Right lung (tissue), 5 donors: ENCODE results near the gene KEAP1. TPM values are rescaled to one million over a fixed set of nuclear protein-coding genes. Genes with fewer than 3 reads are reported as not detected.
"Not testable (repeated sequence)": the region's sequence is repeated elsewhere in the genome, so short reads cannot be mapped to it uniquely, and the experiment has no call there.

Experiments used
- DNase-seq, 2 donors: peaks; one replicate each; pipeline ENCODE4 v3.0.0-alpha.2; 2013
- polyA plus RNA-seq, 5 donors: library from polyadenylated mRNA; unstranded; fragments of 120-200 nt; gene quantifications; one replicate each; pipeline versions ENCODE4 v1.2.1 to v1.2.3, GENCODE V29; 2013; ENCODE audit warnings: inconsistent platforms in 1 of 5, low replicate concordance in 1 of 5; ENCODE audit not compliant: insufficient read length in 5 of 5, insufficient read depth in 1 of 5

The KEAP1 gene
- polyA plus RNA-seq, 5 donors = 66.3 to 78.0 (median 76.7) TPM

DNA sequence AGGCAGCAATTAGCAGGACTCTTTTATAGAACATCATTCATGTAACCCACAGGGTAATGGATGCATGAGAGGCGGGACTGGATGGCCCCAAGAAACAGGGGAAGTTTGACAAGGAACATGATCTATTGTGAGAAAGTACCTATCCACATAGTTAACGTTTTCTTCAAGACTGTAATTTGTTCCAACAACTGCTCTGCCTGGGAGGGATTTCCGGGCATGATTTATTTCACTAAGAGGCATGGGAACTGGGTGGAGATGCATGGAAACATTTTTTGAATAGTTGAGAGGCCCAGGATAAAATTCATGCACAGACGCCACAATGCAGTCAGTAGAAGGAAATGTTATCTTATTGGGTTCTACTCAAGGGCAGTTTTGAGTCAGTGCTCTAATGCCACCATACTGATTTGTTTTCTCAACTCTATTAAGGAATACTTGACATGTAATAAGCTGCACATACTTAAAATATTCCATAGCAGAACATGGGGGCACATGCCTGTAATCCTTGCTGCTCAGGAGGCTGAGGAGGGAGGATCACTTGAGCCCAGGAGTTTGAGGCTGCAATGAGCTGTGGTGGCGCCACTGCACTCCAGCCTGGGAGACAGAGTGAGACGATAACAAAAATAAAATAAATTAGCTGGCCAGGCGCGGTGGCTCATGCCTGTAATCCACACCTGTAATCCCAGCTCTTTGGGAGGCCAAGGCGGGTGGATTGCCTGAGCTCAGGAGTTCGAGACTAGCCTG is 30.7 kb upstream of the KEAP1 start:
- DNase-seq = no peak

DNA sequence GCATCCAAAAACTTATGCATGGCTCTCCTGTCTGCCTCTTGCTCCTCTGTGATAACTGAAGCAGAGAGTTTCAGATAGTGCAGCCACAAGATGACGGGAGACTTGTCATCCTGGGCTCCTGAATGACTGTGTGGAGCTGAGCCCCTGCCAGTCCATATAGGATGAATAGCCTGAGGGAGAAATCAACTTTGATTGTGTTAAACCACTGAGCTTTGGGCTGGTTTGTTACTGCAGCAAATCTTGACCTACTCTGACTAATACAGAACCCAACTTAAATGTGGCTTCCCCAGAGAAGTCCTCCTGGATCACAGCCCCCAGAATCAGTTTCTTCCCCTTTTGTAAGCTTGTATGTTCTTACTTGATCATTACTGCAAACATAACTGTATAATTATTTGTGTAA is 29.3 kb upstream of the KEAP1 start:
- no peak for DNase-seq

DNA sequence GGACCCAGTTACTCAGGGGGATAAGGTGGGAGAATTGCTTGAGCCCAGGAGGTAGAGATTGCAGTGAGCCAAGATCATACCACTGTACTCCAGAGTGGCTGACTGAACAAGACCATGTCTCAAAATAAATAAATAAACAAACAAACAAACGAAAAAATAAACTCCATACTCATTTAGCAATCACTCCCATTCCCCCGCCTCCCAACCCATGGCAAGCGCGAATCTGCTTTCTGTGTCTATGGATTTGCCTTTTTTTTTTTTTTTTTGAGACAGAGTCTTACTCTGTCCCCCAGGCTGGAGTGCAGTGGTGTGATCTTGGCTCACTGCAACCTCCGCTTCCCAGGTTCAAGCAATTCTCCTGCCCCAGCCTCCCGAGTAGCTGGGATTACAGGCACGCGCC is 23.7 kb upstream of the KEAP1 start:
- DNase-seq = not testable (repeated sequence)

DNA sequence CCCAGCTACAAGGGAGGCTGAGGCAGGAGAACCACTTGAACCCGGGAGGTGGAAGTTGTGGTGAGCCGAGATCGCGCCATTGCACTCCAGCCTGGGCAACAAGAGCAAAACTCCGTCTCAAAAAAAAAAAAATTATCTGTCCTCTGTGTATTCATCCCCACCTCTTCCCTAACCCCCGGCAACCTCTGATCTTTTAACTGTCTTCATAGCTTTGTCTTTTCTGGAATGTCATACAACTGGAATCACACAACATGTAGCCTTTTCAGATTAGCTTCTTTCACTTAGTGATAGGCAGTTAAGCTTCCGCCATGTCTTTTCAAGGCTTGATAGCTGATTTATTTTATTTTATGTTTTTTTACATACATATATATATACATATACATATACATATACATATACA is 22.5 kb upstream of the KEAP1 start:
- DNase-seq = no peak

DNA sequence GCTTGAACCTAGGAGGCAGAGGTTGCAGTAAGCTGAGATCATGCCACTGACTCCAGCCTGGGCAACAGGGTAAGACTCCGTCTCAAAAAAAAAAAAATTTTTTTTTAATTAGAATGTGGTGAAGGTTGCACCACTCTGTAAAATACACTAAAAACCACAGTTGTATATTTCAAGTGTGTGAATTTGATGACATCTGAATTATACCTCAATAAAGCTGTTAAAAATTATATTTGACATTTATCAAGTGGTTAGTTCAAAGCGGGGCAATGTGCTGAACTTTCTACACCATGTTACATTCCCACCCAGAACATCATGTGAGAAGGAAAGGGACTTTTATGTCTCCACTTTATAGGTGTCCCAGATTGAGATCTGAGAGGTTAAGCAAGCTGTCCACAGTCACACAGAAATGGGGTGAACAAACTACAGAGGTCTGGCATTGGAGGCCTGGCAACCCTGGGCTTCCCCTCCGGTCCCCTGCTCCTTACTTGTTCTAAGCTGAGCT is 20.0 kb upstream of the KEAP1 start:
- no peak for DNase-seq

DNA sequence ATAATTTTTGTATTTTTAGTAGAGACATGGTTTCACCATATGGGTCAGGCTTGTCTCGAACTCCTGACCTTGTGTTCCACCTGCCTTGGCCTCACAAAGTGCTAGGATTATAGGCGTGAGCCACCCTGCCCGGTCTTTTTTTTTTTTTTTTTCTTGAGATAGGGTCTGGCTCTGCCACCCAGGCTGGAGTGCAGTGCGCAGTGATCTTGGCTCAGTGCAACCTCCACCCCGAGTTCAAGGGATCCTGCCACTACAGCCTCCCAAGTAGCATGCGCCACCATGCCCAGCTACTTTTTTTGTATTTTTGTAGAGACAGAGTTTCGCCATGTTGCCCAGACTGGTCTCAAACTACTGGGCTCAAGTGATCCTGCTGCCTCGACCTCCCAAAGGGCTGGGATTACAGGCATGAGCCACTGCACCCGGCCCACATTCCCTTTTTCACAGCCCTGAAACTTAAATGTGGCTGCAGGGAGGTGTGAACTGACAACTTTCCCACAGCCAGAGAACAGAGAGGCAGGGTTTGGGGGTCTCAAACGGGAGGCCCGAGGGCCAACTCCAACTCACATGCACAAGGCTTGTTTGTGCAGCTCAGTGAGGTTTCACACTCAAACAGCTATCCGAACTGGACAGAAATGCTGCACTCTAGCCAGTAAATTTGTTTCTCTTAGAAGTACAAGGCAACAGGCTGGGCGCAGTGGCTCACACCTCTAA is 18.5 kb upstream of the KEAP1 start:
- DNase-seq = no peak

DNA sequence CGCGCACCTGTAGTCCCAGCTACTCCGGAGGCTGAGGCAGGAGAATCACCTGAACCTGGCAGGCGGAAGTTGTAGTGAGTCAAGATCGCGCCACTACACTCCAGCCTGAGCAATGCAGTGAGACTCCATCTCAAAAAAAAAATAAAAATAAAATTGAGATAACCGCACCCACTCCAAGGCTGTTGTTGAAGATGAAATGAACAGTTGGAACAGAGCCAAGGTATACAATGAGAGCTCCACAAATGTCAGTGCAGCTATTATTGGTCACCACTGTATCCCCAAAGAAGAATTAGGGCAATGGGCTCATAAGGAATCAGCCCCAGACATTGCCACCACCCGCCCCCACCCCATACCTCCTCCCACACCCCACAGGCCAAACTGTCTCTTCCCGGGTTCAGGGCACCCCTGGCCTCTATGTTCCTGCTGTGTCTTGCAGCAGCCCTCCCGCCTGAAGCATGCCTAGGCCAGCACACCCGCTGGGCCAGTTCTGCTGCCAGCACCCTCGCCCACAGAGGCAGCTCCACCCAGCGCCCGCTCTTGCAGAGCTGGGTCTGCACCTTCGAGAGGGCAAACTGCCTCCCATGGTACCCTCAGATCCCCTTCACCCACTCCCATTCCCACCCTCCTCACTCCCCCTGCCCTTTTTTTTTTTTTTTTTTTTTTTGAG is 17.6 kb upstream of the KEAP1 start:
- DNase-seq = no peak

DNA sequence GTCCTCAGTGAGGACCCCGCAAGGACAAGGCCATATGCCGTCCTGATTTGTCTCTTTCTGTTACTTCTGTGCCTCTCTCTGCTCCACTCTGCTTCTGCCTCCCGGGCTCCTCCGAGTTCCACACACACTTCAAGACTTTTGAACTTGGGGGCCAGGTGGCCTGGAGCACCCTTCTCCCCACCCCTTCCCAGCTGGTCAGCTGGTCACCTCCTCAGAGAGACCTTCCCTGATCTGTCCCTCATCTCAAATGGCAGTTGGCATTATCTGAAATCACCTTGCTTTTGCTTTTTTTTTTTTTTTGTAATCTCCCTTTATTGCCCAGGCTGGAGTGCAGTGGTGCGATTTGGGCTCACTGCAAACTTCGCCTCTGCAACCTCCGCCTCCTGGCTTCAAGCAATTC is 16.3 kb upstream of the KEAP1 start:
- DNase-seq = no peak

DNA sequence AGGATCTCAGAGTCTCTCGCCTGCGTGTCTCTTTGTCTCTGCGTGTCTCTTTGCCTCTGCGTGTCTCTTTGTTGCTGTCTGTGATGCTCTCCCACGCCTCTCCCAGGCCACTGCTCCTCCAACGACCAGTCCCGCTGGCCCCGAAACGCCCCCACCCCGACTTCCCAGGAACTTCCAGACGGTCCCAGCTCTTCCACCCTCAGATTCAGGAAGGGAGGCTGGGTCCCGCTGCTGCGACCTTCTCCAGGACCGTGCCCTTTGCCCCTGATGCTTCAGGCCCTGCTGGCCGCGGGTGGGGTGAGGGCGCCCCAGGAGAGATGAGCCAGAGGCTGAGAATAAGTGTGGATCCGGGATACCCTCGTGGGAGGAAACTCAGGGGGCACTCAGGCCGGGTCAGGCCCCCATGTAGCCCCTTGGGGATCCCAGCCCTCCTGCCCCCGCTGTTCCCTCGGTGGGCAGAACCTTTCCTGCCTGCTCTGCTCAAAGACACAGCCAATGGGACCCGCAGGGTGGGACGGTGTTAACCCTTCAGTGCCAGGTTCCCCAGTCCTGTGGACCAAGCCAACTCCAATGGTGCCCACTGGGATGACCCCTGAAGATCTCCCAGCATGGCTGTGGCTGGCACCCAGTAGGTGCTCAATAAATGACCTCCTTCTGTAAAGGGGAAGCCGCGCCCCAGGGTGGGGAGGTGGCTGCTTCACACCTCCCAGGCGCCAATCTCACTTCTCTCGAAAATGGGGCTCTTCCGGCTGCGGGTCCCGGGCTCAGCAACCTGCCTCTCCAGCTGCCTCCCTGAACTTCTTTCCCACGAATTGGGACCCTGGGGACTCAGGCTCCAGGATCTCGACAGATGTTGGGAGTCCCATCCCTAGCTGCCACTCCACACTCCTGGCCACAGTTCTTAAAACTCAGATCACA is 15.5 kb upstream of the KEAP1 start:
- no peak for DNase-seq

DNA sequence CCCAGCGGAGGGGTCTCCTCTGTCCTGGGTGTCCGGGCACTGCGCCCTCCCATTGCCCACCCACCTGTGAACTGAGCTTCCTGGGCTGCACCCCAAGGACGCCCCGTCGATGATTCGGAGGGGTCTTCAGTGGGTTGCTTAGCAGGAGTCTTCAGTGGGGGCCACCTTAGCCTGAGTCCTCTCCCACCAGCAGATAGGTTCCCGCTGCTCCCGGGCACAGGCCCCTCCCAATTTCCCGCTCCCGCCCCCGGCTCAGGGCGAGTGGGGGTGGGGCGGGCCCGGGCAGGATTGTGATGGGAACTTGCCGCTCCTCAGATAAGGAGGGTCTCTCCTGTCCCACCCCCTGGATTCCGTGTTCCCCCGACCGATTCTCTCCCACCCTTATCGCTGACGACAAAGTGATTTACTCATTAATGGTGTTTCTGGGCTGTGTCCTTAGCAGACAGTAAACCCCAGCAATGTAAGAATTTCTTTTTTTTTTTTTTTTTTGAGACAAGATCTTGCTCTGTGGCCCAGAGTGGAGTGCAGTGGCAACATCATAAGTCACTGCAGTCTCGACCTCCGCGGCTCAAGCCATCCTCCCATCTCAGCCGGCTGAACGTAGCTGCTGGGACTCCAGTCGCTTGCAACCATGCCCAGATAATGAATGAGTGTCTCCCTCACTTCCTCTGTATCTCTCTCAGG is 14.7 kb upstream of the KEAP1 start:
- DNase-seq = no peak

DNA sequence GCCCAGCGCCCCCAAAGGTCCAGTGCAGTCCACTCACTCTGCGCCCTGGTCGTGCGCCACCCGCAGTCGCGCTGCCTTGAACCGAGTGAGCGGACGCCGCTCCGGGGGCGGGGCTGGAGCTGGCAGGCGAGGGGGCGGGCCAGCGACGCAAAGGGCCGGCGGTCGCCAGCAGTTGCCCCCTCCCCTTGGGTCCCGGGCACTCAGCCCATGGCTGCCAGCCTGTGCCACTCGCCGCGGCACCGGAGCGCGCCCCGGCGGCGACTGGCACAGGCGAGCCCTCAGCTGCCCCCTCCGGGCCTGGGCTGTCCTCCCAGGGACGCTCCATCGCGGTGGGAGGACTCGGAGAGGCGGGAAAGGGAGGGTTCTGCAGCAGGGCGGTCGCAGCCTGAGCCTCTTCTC is 14.2 kb upstream of the KEAP1 start, which contains the start of gene S1PR5:
TSS of gene S1PR5 (minus strand) at position 87 of the 399 bp plus-strand sequence. CDS start 2,436 bp downstream, outside the sequence.
- DNase-seq = no peak

DNA sequence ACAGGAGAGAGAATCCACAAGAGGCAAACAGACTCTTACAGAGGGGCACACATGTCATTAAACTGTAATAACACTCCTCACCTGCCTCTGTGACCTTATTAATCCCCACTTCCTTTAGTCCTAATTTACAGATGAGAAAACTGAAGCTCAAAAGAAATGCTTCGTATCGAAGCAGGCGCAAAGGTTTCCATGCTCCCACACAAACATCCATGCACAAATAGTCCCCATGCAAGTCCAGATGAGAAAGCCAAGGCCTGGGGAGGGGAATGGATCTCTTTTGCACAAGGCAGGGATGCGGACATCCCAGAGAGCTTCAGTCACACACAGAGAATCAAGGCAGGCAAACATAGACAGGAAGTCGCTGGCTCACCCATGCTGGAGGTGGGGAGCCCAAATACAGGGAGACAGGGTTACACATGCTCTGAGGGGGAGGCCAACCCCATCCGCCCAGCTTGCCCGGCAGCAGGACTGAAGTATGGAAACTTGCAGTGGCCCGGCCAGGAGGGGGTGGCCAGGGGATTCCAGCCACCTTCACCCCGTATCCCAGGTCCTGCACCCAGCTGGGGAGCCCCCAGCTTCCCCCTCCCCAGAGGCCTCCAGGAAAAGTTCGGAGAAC is 13.6 kb upstream of the KEAP1 start:
- no peak for DNase-seq

DNA sequence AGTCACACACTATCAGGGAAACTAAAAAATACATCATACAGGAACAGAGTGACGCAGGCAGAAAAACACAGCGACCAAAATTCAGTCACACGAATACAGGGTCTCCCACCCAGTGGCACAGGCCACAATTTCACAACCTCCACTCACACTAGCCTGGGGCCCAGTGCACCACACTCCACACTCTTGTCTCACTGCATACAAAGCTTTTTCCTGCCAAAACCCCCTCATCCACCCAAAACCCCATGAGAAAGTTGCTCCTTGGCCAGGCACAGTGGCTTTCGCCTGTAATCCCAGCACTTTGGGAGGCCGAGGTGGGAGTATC is 12.9 kb upstream of the KEAP1 start:
- DNase-seq = no peak

DNA sequence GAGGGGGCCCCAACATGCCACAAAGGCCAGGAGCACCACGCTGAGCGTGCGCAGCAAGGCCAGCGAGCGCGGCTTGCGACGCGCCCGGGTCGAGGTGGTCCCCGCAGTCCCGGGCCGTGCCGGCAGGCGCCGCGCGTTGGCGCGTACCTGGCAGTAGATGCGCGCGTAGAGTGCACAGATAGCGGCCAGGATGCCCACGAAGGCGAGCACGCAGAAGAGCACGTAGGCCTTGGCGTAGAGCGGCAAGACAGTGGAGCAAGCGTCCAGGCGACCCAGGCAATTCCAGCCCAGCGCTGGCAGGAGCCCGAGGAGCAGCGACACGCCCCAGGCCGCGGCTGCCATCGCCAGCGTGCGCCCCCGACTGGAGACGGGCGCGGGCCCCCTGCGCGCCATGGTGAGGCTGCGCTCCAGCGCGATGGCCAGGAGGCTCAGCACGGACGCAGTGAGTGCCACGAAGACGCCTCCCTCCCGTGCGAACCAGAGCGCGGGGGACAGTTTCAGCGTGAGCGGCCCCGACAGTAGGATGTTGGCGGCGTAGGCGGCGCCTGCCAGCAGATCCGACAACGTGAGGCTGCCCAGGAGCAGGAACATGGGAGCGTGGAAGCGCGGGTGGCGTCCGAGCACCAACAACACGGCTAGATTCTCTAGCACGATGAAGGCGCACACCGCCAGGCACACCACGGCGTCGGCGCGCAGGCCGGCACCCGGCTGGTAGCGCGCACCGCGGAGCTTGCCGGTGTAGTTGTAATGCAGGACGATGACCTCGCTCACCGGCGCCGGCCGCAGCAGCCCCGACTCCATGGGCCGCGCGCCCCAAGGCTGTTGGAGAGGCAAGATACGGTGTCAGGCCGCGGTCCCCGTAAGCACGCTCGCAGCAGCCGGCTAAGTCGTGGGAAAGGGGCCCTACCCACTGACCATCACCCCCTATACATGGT is 11.3 kb upstream of the KEAP1 start:
- no peak for DNase-seq

DNA sequence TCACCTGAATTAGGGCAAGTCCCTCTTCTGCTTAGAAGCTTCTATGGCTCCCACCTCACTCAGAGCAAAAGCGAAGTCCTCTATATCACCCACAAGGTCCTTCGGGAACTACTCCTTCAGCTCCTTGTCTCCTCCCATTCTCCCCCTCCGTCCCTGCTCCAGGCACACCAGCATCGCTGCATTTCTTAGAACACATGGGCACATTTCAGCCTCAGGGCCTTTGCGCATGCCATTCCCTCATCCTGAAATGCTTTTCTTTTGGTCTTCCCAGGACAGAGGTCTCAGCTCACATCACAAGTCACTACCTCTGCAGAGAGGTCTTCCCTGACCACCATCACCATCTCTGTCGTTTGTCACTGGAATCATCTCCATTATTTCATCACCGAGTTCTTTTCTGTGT is 10.1 kb upstream of the KEAP1 start:
- DNase-seq = no peak

DNA sequence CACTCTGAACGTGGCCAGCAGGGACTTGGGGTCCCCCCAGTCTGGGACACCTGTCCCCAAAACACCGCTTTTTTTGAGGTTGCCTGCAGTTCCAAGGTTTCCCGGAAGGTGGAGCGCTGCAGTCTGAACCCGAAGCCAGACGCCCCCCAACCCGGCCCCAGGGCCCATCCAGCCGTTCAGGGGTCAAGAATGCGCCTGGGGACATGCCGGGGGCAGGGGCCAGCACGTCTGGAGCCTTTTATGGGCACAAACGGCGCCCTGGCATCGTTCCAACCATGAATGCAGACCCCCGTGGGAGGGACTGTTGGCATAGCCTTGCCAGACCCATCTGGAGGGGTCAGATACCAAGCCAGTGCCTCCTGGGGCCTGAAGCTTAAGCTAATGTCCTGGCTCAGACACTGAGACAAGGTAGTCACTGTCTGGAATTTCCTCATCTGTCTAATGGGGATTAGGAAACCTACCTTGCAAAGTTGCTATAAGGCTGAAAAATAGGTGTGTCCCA is 7.2 kb upstream of the KEAP1 start:
- no peak for DNase-seq

DNA sequence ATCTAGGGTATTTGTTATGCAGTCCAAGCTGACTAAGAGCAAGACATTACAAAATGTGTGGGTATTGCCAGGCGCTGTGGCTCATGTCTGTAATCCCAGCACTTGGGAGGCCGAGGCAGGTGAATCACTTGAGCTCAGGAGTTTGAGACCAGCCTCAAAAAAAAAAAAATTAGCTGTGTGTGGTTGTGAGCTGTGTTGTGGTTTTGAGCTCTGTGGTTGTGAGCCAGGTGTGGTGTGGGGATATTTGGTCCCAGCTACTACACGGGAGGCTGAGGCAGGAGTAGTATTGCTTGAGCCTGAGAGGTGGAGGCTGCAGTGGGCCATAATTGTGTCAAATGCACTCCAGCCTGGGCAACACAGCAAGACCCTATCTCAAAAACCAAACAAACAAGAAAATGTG is 5.6 kb upstream of the KEAP1 start:
- no peak for DNase-seq

DNA sequence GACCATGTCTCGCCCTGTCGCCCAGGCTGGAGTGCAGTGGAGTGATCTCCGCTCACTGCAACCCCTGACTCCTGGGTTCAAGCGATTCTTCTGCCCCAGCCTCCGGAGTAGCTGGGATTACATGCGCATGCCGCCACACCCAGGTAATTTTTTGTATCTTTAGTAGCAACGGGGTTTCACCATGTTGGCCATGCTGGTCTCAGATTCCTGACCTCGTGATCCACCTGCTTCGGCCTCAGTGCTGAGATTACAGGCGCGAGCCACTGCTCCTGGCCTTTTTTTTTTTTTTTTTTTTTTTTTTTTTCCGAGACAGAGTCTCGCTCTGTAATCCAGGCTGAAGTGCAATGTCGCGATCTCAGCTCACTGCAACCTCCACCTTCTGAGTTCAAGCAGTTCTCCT is 4.9 kb upstream of the KEAP1 start:
- no peak for DNase-seq

DNA sequence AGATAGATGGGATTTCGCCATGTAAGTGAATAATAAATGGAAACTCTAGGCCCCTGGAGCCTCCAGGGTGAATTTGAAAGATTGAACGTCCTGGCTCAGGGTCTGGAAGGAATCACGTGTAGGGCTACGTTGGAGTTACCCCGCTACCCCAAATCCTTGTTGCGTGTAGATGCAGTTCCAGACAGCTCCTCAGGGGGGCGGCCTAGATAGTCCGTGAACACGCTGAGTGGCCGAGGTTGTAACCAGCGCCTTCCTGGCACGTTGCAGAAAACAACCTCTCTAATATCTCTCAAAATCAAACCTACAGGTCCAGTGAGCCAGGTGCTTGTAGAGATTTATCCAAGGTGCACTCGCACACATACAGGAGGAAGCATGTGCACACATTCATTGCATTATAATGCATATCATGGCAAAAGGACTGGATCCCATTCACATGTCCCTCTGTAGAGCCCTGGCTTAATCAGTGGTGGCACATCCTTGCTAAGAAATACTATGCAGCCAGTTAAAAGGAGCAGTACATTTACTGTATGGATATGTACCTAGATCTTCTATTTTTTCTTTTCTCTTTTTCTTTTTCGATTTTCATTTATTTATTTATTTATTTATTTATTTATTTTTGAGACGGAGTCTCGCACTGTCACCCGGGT is 2.5 kb upstream of the KEAP1 start:
- DNase-seq = peak in 1 of 2 donors; percentile 29
